NK-92 (cell line): Measurements from ENCODE around the gene RPL27A.
A peak's percentile ranks its signal among the peaks of the same experiment; 100 is the strongest.
"Not testable (repeated sequence)": the region's sequence is repeated elsewhere in the genome, so short reads cannot be mapped to it uniquely, and the experiment has no call there.

Experiments
- DNase-seq: peaks from one replicate; lab custom pipeline; 2025; ENCODE audit not compliant: unreplicated experiment; lab: John Stamatoyannopoulos, UW

RPL27A gene

GRCh38 chr11:8682303-8683114 is at the start of gene RPL27A, which contains the start of gene TRIM66:
Gene RPL27A (plus strand): TSS chr11:8682792. CDS start chr11:8682814, 22 bp downstream.
Gene TRIM66 (minus strand): TSS chr11:8682665. CDS start chr11:8672274, 10,391 bp downstream.
- peak; percentile 85 for DNase-seq

GRCh38 chr11:8634498-8634897 is 48.1 kb upstream of the RPL27A start:
- no peak for DNase-seq

- DNase-seq = no peak
Measured at GRCh38 chr11:8636127-8636526, 46.5 kb upstream of the RPL27A start.

GRCh38 chr11:8638300-8638699 is 44.3 kb upstream of the RPL27A start:
- no peak for DNase-seq

- no peak for DNase-seq
Measured at GRCh38 chr11:8639655-8640054, 42.9 kb upstream of the RPL27A start.

- no peak for DNase-seq
Measured at GRCh38 chr11:8640267-8640906, 42.2 kb upstream of the RPL27A start.

GRCh38 chr11:8641332-8641731 is 41.3 kb upstream of the RPL27A start:
- DNase-seq = no peak

- DNase-seq = no peak
Measured at GRCh38 chr11:8642196-8642841, 40.3 kb upstream of the RPL27A start.

- DNase-seq = no peak
Measured at GRCh38 chr11:8646873-8647272, 35.7 kb upstream of the RPL27A start.

- no peak for DNase-seq
Measured at GRCh38 chr11:8649361-8649760, 33.2 kb upstream of the RPL27A start.

- DNase-seq = no peak
Measured at GRCh38 chr11:8650401-8650990, 32.1 kb upstream of the RPL27A start.

GRCh38 chr11:8652140-8652539 is 30.5 kb upstream of the RPL27A start:
- DNase-seq = no peak

- DNase-seq = no peak
Measured at GRCh38 chr11:8654503-8654902, 28.1 kb upstream of the RPL27A start.

- no peak for DNase-seq
Measured at GRCh38 chr11:8656291-8656690, 26.3 kb upstream of the RPL27A start.

- DNase-seq = no peak
Measured at GRCh38 chr11:8658321-8659057, 24.1 kb upstream of the RPL27A start.

GRCh38 chr11:8661001-8661795 is 21.4 kb upstream of the RPL27A start:
- DNase-seq = no peak

- no peak for DNase-seq
Measured at GRCh38 chr11:8665222-8665621, 17.4 kb upstream of the RPL27A start.

GRCh38 chr11:8670081-8670480 is 12.5 kb upstream of the RPL27A start:
- not testable (repeated sequence) for DNase-seq

GRCh38 chr11:8671193-8671612 is 11.4 kb upstream of the RPL27A start:
- no peak for DNase-seq

- DNase-seq = no peak
Measured at GRCh38 chr11:8671651-8672062, 10.9 kb upstream of the RPL27A start.
